ENCODE measurements around the gene FRMPD4. TPM values are rescaled to one million over a fixed set of nuclear protein-coding genes. Genes with fewer than 3 reads are reported as not detected.
"Not testable (repeated sequence)": the region's sequence is repeated elsewhere in the genome, so short reads cannot be mapped to it uniquely, and the experiment has no call there.

Gene FRMPD4
- total RNA-seq, 2 experiments from 2014 or later: not detected

DNA sequence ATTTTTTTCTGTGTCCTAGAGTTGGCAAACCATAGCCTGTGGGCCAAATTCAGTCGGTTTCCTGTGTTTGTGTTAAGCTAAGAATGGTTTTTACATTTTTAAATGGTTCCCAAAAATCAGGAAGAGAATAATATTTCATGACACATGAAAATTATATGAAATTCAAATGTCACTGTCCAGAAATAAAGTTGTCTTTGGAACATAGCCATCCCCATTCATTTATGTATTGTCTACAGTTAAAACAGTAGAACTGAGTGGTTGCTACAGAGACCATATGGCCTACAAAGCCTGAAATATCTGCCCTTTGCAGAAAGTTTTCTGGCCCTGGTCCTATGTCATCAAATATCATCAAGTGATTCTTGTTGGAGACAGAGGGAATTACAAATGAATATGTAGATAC is 15.5 kb downstream of the FRMPD4 start:
- H3K4me1 Mint-ChIP-seq: no peaks in the 10 kb centered on the region

DNA sequence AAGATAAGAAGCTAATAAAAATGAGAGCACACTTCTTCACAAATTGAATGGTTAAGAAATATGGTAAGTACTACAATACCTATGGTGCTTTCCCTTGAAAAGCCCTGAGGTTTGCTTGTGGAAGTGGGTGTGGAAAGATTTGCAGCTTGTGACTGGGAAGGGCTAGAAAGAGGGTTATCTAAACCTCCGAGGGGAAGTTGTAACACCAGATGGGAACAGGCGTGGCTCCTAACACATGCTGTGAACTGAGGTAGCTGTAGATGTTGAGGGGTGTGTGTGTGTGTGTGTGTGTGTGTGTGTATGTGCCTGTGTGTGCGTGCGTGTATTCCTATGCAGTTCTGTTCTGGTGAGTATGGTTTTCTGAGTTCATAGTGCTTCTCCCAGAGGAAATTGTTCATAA is 21.5 kb downstream of the FRMPD4 start:
- Mint-ChIP-seq H3K4me3 (no peak overlapping the region), H3K9me3 (no peaks in the 10 kb centered on the region), H3K27ac (no peak overlapping the region), H3K4me1 (no peaks in the 10 kb centered on the region), H3K36me3 (no peaks in the 10 kb centered on the region), H3K27me3 (no peaks in the 10 kb centered on the region)
- POLR2A ChIA-PET: no interaction called here
- DNase-seq: no peak
- ATAC-seq (ENCODE audit: low read depth): no peak

More for the DNA sequence above, 15.5 kb downstream of the FRMPD4 start:
- no peak for DNase-seq
- ATAC-seq (ENCODE audit: low read depth): no peak
- H3K4me3 Mint-ChIP-seq: no peak overlapping the region
- POLR2A ChIA-PET: no interaction called here
- no peaks in the 10 kb centered on the region for H3K27me3 Mint-ChIP-seq
- H3K36me3 Mint-ChIP-seq: no peaks in the 10 kb centered on the region
- no peaks in the 10 kb centered on the region for H3K9me3 Mint-ChIP-seq
- no peak overlapping the region for H3K27ac Mint-ChIP-seq

DNA sequence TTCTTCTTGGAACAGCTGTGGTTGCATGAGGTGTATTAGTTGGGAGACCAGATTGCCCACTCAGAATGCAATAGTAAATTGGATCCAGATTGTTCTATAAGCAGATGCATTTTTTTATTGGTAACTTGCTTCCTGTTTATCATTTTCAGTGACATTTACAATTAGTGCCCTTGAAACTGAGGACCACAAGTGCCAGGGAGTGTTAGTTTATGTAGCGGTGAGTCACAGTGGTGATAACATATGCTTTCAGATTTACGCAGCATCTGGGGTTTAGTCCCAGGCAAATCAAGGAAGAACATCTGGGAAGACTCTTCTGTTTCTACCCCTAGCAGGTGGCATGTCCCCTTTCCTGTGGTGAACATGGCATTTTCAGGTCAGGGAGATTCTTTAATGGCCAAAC is 24.1 kb downstream of the FRMPD4 start:
- Mint-ChIP-seq H3K27me3 (no peaks in the 10 kb centered on the region), H3K36me3 (no peaks in the 10 kb centered on the region), H3K4me1 (no peaks in the 10 kb centered on the region), H3K4me3 (no peak overlapping the region), H3K9me3 (no peaks in the 10 kb centered on the region), H3K27ac (no peak overlapping the region)
- DNase-seq: no peak
- ATAC-seq (ENCODE audit: low read depth): no peak
- POLR2A ChIA-PET: no interaction called here

DNA sequence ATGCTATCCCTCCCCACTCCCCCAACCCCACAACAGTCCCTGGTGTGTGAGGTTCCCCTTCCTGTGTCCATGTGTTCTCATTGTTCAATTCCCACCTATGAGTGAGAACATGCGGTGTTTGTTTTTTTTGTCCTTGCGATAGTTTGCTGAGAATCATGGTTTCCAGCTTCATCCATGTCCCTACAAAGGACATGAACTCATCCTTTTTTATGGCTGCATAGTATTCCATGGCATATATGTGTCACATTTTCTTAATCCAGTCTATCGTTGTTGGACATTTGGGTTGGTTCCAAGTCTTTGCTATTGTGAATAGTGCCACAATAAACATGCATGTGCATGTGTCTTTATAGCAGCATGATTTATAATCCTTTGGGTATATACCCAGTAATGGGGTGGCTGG is 25.9 kb downstream of the FRMPD4 start:
- H3K36me3 Mint-ChIP-seq; ATAC-seq (ENCODE audit: low read depth); H3K27me3 Mint-ChIP-seq; H3K4me3 Mint-ChIP-seq; H3K9me3 Mint-ChIP-seq; POLR2A ChIA-PET; H3K27ac Mint-ChIP-seq; H3K4me1 Mint-ChIP-seq; DNase-seq: not testable (repeated sequence)

DNA sequence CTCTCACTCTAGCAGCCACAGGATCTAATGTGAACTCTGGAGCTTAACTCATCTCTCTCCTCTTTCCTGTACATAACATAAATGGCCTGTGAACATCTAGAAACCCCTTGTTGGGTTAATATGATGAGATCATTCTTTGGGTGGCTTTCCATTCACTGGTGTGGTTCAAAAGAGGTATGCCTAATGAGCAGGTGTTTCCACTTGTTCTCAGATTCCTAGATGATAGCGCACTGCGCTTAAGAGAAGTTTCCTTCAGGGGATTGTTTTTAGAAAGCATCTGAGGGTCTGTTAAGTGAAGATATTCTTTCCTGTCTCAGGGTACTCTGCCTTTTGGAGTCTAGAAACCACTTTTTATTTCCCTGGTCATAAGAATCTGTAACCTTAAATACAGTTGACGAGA is 32.5 kb downstream of the FRMPD4 start:
- POLR2A ChIA-PET: no interaction called here
- H3K27me3 Mint-ChIP-seq: no peaks in the 10 kb centered on the region
- no peak for ATAC-seq (ENCODE audit: low read depth)
- H3K4me1 Mint-ChIP-seq: no peaks in the 10 kb centered on the region
- H3K9me3 Mint-ChIP-seq: no peaks in the 10 kb centered on the region
- DNase-seq: no peak
- no peaks in the 10 kb centered on the region for H3K36me3 Mint-ChIP-seq
- H3K27ac Mint-ChIP-seq: no peak overlapping the region
- H3K4me3 Mint-ChIP-seq: no peak overlapping the region

DNA sequence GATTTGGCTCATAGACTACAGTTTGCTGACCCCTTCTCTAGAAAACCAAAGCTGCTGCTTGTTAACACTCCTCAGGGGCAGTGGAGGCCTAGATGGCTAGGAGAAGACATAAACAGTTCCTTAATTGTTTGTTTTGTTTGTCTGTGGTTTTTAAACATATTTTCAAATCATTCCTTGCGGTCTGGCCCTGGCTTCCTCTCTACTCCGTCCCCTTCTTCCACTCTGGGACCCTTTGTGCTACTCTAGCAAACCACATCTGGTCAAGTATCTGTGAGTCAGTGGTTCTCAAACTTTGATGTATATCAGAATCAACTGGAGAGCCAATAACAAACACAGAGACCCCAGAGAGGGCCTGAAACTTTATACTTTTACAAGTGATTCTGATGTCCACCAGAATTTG is 36.1 kb downstream of the FRMPD4 start:
- H3K27me3 Mint-ChIP-seq: no peaks in the 10 kb centered on the region
- no peaks in the 10 kb centered on the region for H3K4me1 Mint-ChIP-seq
- no peak for ATAC-seq (ENCODE audit: low read depth)
- no peaks in the 10 kb centered on the region for H3K9me3 Mint-ChIP-seq
- no peak for DNase-seq
- H3K4me3 Mint-ChIP-seq: no peak overlapping the region
- no peak overlapping the region for H3K27ac Mint-ChIP-seq
- POLR2A ChIA-PET: no interaction called here
- no peaks in the 10 kb centered on the region for H3K36me3 Mint-ChIP-seq

DNA sequence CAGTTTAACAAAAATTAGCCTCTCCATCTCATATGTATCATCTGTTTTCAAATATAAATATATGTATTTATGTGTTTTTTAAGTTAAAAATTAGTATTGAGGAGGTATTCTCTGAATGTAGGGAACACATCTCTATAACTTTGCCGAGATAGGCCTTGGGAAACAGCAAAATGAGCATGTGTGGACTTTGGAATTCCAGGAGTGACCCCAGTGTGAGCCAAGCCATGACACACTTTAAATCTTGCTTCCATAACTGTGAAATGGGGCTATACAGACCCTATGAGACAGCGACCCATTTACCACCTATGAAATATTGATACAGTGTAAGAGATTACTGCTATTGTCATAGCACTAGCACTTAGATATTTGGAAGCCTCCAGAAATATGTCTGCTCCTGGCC is 58.8 kb downstream of the FRMPD4 start:
- no peak overlapping the region for H3K4me3 Mint-ChIP-seq
- POLR2A ChIA-PET: no interaction called here
- H3K27ac Mint-ChIP-seq: no peak overlapping the region
- DNase-seq: no peak
- H3K27me3 Mint-ChIP-seq: no peaks in the 10 kb centered on the region
- H3K36me3 Mint-ChIP-seq: no peaks in the 10 kb centered on the region
- no peaks in the 10 kb centered on the region for H3K9me3 Mint-ChIP-seq
- no peaks in the 10 kb centered on the region for H3K4me1 Mint-ChIP-seq
- no peak for ATAC-seq (ENCODE audit: low read depth)

DNA sequence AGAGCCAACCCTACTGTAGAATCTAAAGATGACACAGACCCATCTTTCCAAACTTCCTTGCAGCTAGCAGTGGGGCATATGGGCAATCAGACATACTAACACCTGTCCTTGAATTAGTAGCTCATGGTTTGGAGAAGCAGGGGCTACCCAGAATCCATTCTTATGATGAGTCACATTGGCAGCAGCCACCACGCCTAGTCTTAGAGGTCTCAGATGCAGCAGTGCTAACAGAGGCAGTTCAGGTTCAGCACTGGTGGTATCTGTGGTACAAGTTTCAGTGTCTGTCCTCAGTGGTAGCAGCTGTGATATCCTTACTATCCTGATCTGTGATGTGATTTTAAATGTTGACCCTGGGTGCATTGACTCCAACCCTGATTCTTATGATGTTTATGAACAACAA is 68.1 kb downstream of the FRMPD4 start:
- Mint-ChIP-seq H3K27me3 (no peaks in the 10 kb centered on the region), H3K4me1 (no peaks in the 10 kb centered on the region)

DNA sequence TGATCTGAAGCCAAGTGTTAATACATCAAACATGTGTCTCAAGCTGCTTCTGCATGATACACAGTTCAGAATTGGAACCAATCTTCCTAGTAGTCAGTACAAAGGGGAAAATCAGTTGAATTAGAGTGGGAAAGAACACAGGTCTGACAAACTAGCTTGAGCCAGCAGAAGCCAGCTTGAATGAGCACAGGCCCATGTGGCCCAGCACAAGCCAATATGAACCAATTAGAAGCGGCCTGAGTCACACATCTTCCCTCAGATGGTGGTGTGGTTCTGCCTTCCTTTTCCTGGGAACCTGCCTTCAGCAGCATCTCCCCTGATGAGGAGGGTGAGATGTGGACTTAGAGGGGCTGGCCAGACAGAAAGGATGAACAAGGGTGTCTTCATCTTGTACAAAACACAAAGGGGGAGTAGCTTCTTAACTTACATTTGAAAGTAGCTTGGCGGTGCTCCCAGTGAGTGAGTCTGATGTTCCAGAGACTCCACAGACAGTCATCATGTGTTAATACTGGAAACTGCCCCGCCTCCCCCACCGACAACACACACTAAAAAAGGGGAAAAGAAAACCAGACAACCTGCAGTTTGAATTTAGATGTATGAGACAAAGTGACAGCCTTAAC is 72.0 kb downstream of the FRMPD4 start:
- Mint-ChIP-seq H3K9me3 (no peaks in the 10 kb centered on the region), H3K36me3 (no peaks in the 10 kb centered on the region), H3K4me1 (no peaks in the 10 kb centered on the region), H3K27me3 (no peaks in the 10 kb centered on the region), H3K4me3 (no peak overlapping the region), H3K27ac (no peak overlapping the region)
- POLR2A ChIA-PET: no interaction called here
- DNase-seq (no peak), ATAC-seq (ENCODE audit: low read depth) (no peak)

More for the DNA sequence above, 68.1 kb downstream of the FRMPD4 start:
- no peaks in the 10 kb centered on the region for H3K36me3 Mint-ChIP-seq
- H3K9me3 Mint-ChIP-seq: no peaks in the 10 kb centered on the region
- DNase-seq (no peak), ATAC-seq (ENCODE audit: low read depth) (no peak)
- H3K4me3 Mint-ChIP-seq: no peak overlapping the region
- no peak overlapping the region for H3K27ac Mint-ChIP-seq
- POLR2A ChIA-PET: no interaction called here

DNA sequence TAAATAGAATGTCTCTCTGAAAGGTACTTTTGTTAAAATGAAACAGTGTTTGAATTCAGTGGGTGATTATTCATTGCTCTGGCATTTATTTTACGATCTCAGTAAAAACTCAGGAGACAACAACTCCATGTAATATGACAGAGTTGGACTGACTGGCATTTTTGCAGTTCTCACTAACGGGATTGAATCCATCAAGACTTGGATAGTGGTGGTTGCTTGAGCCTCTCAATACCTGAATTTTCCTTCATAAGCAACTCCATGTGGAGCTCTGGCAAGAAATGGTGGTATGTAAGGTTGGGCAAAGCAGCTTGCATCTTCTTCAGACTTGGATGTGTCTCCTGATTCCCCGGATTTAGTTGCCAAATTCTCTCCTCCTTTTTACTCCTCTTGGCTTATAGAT is 72.7 kb downstream of the FRMPD4 start:
- Mint-ChIP-seq H3K36me3 (no peaks in the 10 kb centered on the region), H3K4me1 (no peaks in the 10 kb centered on the region), H3K27me3 (no peaks in the 10 kb centered on the region), H3K27ac (no peak overlapping the region), H3K9me3 (no peaks in the 10 kb centered on the region), H3K4me3 (no peak overlapping the region)
- POLR2A ChIA-PET: no interaction called here
- DNase-seq (no peak), ATAC-seq (ENCODE audit: low read depth) (no peak)

DNA sequence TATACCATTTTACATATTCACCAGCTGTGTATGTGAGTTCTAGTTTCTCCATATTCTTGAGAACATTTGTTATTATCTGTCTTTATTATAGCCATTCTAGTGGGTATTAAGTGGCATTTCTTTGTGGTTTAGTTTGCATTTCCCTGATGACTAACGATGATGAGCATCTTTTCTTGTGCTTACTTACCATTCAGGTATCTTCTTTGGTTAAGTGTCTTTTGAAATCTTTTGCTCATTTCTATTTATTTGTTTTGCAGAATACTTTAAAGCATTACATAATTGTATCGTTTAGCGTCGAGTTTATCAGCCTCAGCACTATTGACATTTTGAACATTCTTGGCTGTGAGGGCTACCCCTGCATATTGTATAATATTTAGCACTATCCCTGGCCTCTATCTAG is 85.4 kb downstream of the FRMPD4 start:
- no peak overlapping the region for H3K4me3 Mint-ChIP-seq
- H3K36me3 Mint-ChIP-seq: no peaks in the 10 kb centered on the region
- POLR2A ChIA-PET: no interaction called here
- H3K27ac Mint-ChIP-seq: no peak overlapping the region
- H3K27me3 Mint-ChIP-seq: no peaks in the 10 kb centered on the region
- no peaks in the 10 kb centered on the region for H3K4me1 Mint-ChIP-seq
- no peaks in the 10 kb centered on the region for H3K9me3 Mint-ChIP-seq
- ATAC-seq (ENCODE audit: low read depth) (no peak), DNase-seq (no peak)

DNA sequence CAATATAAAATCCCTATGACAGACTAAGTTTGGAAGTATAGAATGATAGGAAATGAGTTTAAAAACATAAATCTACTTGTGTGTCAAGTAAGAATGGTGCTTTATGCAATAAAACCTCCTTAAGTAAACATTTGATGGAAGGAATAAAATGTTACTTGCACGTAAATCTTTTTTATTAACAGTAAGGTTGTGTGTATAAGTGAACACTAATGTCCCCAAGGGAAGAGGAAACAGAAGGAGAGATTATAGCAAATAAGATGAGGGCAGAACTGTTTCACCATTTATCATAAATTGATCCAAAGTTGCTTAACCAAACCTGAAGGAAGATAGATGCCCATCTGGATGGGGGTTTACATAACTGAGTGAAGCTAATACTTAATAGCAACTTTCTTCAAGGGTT is 86.8 kb downstream of the FRMPD4 start:
- POLR2A ChIA-PET: no interaction called here
- Mint-ChIP-seq H3K4me3 (no peak overlapping the region), H3K27me3 (no peaks in the 10 kb centered on the region), H3K27ac (no peak overlapping the region), H3K9me3 (no peaks in the 10 kb centered on the region), H3K36me3 (no peaks in the 10 kb centered on the region), H3K4me1 (no peaks in the 10 kb centered on the region)
- ATAC-seq (ENCODE audit: low read depth) (no peak), DNase-seq (no peak)

DNA sequence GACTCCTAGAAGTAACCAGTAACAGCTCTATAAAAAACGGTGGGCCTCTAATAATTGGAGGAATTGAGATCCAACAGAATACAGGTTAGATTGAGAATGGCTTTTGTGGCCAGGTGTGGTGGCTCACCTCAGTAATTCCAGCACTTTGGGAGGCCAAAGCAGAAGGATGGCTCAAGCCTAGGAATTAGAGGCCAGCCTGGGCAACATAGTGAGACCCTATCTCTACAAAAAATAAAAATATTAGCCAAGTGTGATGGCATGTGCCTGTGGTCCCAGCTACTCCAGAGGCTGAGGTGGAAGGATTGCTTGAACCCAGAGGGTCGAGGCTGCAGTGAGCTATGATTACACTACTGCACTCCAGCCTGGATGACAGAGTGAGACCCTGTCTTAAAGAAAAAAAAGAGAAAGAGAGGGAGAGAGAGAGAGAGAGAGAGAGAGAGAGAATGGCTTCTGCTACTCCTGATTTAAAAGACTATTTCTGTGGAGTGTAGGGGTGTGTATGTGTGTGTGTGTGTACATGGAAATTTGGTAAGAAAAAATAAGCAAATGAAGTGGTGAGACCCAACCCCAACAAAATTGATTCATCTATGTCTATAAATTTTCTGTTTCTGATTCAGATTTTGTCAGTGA is 89.3 kb downstream of the FRMPD4 start:
- ATAC-seq (ENCODE audit: low read depth): no peak

DNA sequence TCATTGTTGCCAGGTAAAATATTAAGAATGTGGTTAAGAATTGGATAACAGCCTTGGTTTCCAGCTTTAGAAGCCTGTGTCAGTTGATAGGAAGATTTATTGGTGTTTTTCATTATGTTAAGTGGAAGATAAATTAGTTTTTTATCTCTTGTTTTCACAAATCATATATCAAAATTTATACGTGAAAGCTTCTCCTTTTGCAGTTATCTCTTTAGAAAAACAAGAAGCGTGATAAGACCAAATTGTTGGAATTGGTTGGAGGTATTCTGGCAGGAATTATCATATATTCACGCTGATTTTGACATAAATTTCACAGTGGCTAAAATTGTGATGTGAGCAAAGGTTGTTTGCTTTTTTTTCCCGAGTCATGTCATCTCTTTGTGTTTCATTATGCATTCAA is 90.6 kb downstream of the FRMPD4 start:
- no peaks in the 10 kb centered on the region for H3K36me3 Mint-ChIP-seq
- ATAC-seq (ENCODE audit: low read depth) (no peak), DNase-seq (no peak)
- POLR2A ChIA-PET: no interaction called here
- H3K27me3 Mint-ChIP-seq: no peaks in the 10 kb centered on the region
- H3K4me1 Mint-ChIP-seq: no peaks in the 10 kb centered on the region
- H3K4me3 Mint-ChIP-seq: no peak overlapping the region
- H3K9me3 Mint-ChIP-seq: no peaks in the 10 kb centered on the region
- no peak overlapping the region for H3K27ac Mint-ChIP-seq

More for the DNA sequence above, 89.3 kb downstream of the FRMPD4 start:
- Mint-ChIP-seq H3K27me3 (no peaks in the 10 kb centered on the region), H3K36me3 (no peaks in the 10 kb centered on the region), H3K4me3 (no peak overlapping the region), H3K9me3 (no peaks in the 10 kb centered on the region), H3K4me1 (no peaks in the 10 kb centered on the region), H3K27ac (no peak overlapping the region)
- POLR2A ChIA-PET: no interaction called here
- DNase-seq: no peak

DNA sequence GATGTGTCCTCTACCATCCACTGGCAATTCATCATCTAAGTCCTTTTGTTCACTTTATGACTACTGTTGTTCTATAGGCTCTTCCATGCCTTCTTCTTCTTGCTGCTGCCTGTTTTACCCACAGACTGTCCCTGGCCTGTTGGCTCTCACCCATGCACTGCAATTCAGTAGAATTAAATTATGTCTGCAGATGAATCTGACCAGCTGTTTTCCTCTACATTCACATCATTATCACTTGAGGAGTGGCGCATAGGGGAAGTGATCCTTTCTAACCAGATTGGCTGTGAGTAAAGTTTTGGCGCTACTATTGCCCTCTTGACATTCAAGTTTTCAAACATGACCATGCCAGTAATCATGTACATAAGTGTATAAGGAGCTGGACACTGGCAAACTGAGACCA is 91.7 kb downstream of the FRMPD4 start:
- Mint-ChIP-seq H3K36me3 (no peaks in the 10 kb centered on the region), H3K4me3 (no peak overlapping the region), H3K27me3 (no peaks in the 10 kb centered on the region), H3K4me1 (no peaks in the 10 kb centered on the region), H3K27ac (no peak overlapping the region), H3K9me3 (no peaks in the 10 kb centered on the region)
- DNase-seq (no peak), ATAC-seq (ENCODE audit: low read depth) (no peak)
- POLR2A ChIA-PET: no interaction called here
